ENCODE measurements around the gene ITGB5.

DNA sequence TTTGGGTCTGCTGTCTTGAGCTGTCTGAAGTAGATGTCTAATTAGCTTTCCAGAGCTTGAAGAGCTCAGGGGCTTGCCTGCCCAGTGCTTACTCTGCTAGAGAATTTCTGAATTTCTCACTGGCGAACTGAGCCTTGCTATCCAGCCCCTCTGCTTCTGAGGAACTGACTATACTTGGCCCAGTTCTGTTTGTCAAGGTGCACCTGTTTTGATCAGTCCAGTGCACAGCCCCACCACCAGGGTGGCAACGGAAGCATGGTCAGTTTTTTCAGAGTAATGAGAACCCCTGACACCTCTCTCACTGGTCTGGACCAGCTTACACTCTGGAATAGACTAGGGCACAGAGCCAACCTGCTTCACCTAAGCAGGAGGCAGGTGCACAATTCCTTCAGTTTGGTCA lies 25.2 kb downstream of the ITGB5 start:
- TF ChIP-seq, protein P1, sequence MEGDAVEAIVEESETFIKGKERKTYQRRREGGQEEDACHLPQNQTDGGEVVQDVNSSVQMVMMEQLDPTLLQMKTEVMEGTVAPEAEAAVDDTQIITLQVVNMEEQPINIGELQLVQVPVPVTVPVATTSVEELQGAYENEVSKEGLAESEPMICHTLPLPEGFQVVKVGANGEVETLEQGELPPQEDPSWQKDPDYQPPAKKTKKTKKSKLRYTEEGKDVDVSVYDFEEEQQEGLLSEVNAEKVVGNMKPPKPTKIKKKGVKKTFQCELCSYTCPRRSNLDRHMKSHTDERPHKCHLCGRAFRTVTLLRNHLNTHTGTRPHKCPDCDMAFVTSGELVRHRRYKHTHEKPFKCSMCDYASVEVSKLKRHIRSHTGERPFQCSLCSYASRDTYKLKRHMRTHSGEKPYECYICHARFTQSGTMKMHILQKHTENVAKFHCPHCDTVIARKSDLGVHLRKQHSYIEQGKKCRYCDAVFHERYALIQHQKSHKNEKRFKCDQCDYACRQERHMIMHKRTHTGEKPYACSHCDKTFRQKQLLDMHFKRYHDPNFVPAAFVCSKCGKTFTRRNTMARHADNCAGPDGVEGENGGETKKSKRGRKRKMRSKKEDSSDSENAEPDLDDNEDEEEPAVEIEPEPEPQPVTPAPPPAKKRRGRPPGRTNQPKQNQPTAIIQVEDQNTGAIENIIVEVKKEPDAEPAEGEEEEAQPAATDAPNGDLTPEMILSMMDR (IDR thresholded peaks at IDR 0.05; ENCODE audit: low read depth, low read length): no peak
- TF ChIP-seq EZH2phosphoT487 (IDR thresholded peaks at IDR 0.05; ENCODE audit: low read depth): no peak
